ENCODE measurements around the gene CCL4L2.

The CCL4L2 gene

GRCh38 chr17:36195434-36196130, 15.3 kb upstream of the CCL4L2 start:
- WGBS (ENCODE audit: extremely low coverage, insufficient coverage, insufficient read length): no CpG with 5 or more reads among the region's 10 CpGs

GRCh38 chr17:36196131-36196486, 14.8 kb upstream of the CCL4L2 start:
- H3K18ac ChIP-seq (ENCODE audit: low read length): no peak overlapping the region
- H3K4me1 ChIP-seq (ENCODE audit: control insufficient read depth in 1 of 2, insufficient read depth in 2 of 2, low read length in 2 of 2): peaks cover 10% of the 10 kb centered on the region in 2 experiments
- H3K79me2 ChIP-seq (ENCODE audit: control insufficient read depth, insufficient read depth, low read length, poor library complexity): no peaks in the 10 kb centered on the region
- no peaks in the 10 kb centered on the region for H3K9me3 ChIP-seq (ENCODE audit: insufficient read depth, low read depth, low read length)
- H3K4me3 ChIP-seq (ENCODE audit: low read depth, low read length): no peak overlapping the region
- H2AK5ac ChIP-seq (ENCODE audit: low read length): no peak overlapping the region
- H2BK12ac ChIP-seq (ENCODE audit: low read length): no peak overlapping the region
- H3K23ac ChIP-seq (ENCODE audit: low read length): no peak overlapping the region
- no peak for DNase-seq
- no peak overlapping the region for H3K9ac ChIP-seq (ENCODE audit: low read length)
- H2AFZ ChIP-seq (ENCODE audit: insufficient read depth, low read length, poor library complexity): no peak overlapping the region
- H4K91ac ChIP-seq (ENCODE audit: low read depth, low read length): no peak overlapping the region
- H3K79me1 ChIP-seq (ENCODE audit: low read length): peaks cover 2% of the 10 kb centered on the region
- no peak overlapping the region for H4K8ac ChIP-seq (ENCODE audit: low read depth, low read length)
- no peak overlapping the region for H3K4ac ChIP-seq (ENCODE audit: low read depth, low read length)
- WGBS (ENCODE audit: extremely low coverage, insufficient coverage, insufficient read length): no CpG with 5 or more reads among the region's 3 CpGs
- H3K14ac ChIP-seq (ENCODE audit: low read length): no peak overlapping the region
- H3K4me2 ChIP-seq (ENCODE audit: low read length): no peak overlapping the region
- H2BK5ac ChIP-seq (ENCODE audit: low read depth, low read length, poor library complexity): no peak overlapping the region
- H3K27me3 ChIP-seq (ENCODE audit: insufficient read depth, low read length): no peaks in the 10 kb centered on the region
- H2BK120ac ChIP-seq (ENCODE audit: insufficient read depth, low read length, poor library complexity): no peak overlapping the region
- H3K36me3 ChIP-seq (ENCODE audit: control insufficient read depth in 1 of 2, insufficient read depth in 2 of 2, low read length in 2 of 2): no peaks in the 10 kb centered on the region
- no peak overlapping the region for H3K27ac ChIP-seq (ENCODE audit: low read depth, low read length)
- no peak overlapping the region for H4K12ac ChIP-seq (ENCODE audit: low read depth, low read length)

More at GRCh38 chr17:36195434-36196130, 15.3 kb upstream of the CCL4L2 start:
- peaks cover 2% of the 10 kb centered on the region for H3K79me1 ChIP-seq (ENCODE audit: low read length)
- no peaks in the 10 kb centered on the region for H3K79me2 ChIP-seq (ENCODE audit: control insufficient read depth, insufficient read depth, low read length, poor library complexity)
- H2AK5ac ChIP-seq (ENCODE audit: low read length): no peak overlapping the region
- no peak overlapping the region for H4K12ac ChIP-seq (ENCODE audit: low read depth, low read length)
- H3K23ac ChIP-seq (ENCODE audit: low read length): no peak overlapping the region
- no peak overlapping the region for H3K4me2 ChIP-seq (ENCODE audit: low read length)
- H3K36me3 ChIP-seq (ENCODE audit: control insufficient read depth in 1 of 2, insufficient read depth in 2 of 2, low read length in 2 of 2): no peaks in the 10 kb centered on the region
- peak overlapping the region; percentile 2 for H4K8ac ChIP-seq (ENCODE audit: low read depth, low read length)
- no peak overlapping the region for H3K4ac ChIP-seq (ENCODE audit: low read depth, low read length)
- no peak overlapping the region for H3K18ac ChIP-seq (ENCODE audit: low read length)
- no peaks in the 10 kb centered on the region for H3K27me3 ChIP-seq (ENCODE audit: insufficient read depth, low read length)
- no peak overlapping the region for H2BK5ac ChIP-seq (ENCODE audit: low read depth, low read length, poor library complexity)
- H3K27ac ChIP-seq (ENCODE audit: low read depth, low read length): no peak overlapping the region
- DNase-seq: no peak
- H4K91ac ChIP-seq (ENCODE audit: low read depth, low read length): peak overlapping the region; percentile 1
- no peak overlapping the region for H2AFZ ChIP-seq (ENCODE audit: insufficient read depth, low read length, poor library complexity)
- H3K4me1 ChIP-seq (ENCODE audit: control insufficient read depth in 1 of 2, insufficient read depth in 2 of 2, low read length in 2 of 2): peaks cover 10% of the 10 kb centered on the region in 2 experiments
- H2BK12ac ChIP-seq (ENCODE audit: low read length): peak overlapping the region; percentile 4
- H3K9ac ChIP-seq (ENCODE audit: low read length): no peak overlapping the region
- no peaks in the 10 kb centered on the region for H3K9me3 ChIP-seq (ENCODE audit: insufficient read depth, low read depth, low read length)
- no peak overlapping the region for H3K4me3 ChIP-seq (ENCODE audit: low read depth, low read length)
- no peak overlapping the region for H2BK120ac ChIP-seq (ENCODE audit: insufficient read depth, low read length, poor library complexity)
- no peak overlapping the region for H3K14ac ChIP-seq (ENCODE audit: low read length)

- H3K14ac ChIP-seq (ENCODE audit: low read length): no peak overlapping the region
- H3K36me3 ChIP-seq (ENCODE audit: control insufficient read depth in 1 of 2, insufficient read depth in 2 of 2, low read length in 2 of 2): no peaks in the 10 kb centered on the region
- H2BK120ac ChIP-seq (ENCODE audit: insufficient read depth, low read length, poor library complexity): no peak overlapping the region
- H4K12ac ChIP-seq (ENCODE audit: low read depth, low read length): no peak overlapping the region
- no peak overlapping the region for H2AK5ac ChIP-seq (ENCODE audit: low read length)
- WGBS (ENCODE audit: extremely low coverage, insufficient coverage, insufficient read length): no CpG with 5 or more reads among the region's 4 CpGs
- no peak overlapping the region for H3K4me3 ChIP-seq (ENCODE audit: low read depth, low read length)
- no peak overlapping the region for H3K27ac ChIP-seq (ENCODE audit: low read depth, low read length)
- H4K8ac ChIP-seq (ENCODE audit: low read depth, low read length): no peak overlapping the region
- H3K18ac ChIP-seq (ENCODE audit: low read length): no peak overlapping the region
- H4K91ac ChIP-seq (ENCODE audit: low read depth, low read length): no peak overlapping the region
- H2BK12ac ChIP-seq (ENCODE audit: low read length): no peak overlapping the region
- no peak overlapping the region for H2BK5ac ChIP-seq (ENCODE audit: low read depth, low read length, poor library complexity)
- H3K4me1 ChIP-seq (ENCODE audit: control insufficient read depth in 1 of 2, insufficient read depth in 2 of 2, low read length in 2 of 2): peaks cover 7 to 8% of the 10 kb centered on the region in 2 experiments
- H3K79me1 ChIP-seq (ENCODE audit: low read length): peaks cover 2% of the 10 kb centered on the region
- no peaks in the 10 kb centered on the region for H3K9me3 ChIP-seq (ENCODE audit: insufficient read depth, low read depth, low read length)
- H3K27me3 ChIP-seq (ENCODE audit: insufficient read depth, low read length): no peaks in the 10 kb centered on the region
- H3K4ac ChIP-seq (ENCODE audit: low read depth, low read length): no peak overlapping the region
- no peak overlapping the region for H3K9ac ChIP-seq (ENCODE audit: low read length)
- no peak overlapping the region for H2AFZ ChIP-seq (ENCODE audit: insufficient read depth, low read length, poor library complexity)
- no peak overlapping the region for H3K4me2 ChIP-seq (ENCODE audit: low read length)
- no peak overlapping the region for H3K23ac ChIP-seq (ENCODE audit: low read length)
- DNase-seq: peak in 1 of 2 donors; percentile 22
- no peaks in the 10 kb centered on the region for H3K79me2 ChIP-seq (ENCODE audit: control insufficient read depth, insufficient read depth, low read length, poor library complexity)
Measured at GRCh38 chr17:36197387-36197703, 13.5 kb upstream of the CCL4L2 start.

- H3K27ac ChIP-seq (ENCODE audit: low read depth, low read length): no peak overlapping the region
- H2AK5ac ChIP-seq (ENCODE audit: low read length): no peak overlapping the region
- H4K12ac ChIP-seq (ENCODE audit: low read depth, low read length): no peak overlapping the region
- H3K4me3 ChIP-seq (ENCODE audit: low read depth, low read length): no peak overlapping the region
- WGBS (ENCODE audit: extremely low coverage, insufficient coverage, insufficient read length): no CpG with 5 or more reads among the region's 7 CpGs
- no peak overlapping the region for H2BK12ac ChIP-seq (ENCODE audit: low read length)
- H3K27me3 ChIP-seq (ENCODE audit: insufficient read depth, low read length): no peaks in the 10 kb centered on the region
- peak in 1 of 2 donors; percentile 48 for DNase-seq
- H4K91ac ChIP-seq (ENCODE audit: low read depth, low read length): no peak overlapping the region
- H3K23ac ChIP-seq (ENCODE audit: low read length): no peak overlapping the region
- no peak overlapping the region for H2AFZ ChIP-seq (ENCODE audit: insufficient read depth, low read length, poor library complexity)
- H3K4me1 ChIP-seq (ENCODE audit: control insufficient read depth in 1 of 2, insufficient read depth in 2 of 2, low read length in 2 of 2): peaks cover 5 to 8% of the 10 kb centered on the region in 2 experiments
- no peaks in the 10 kb centered on the region for H3K9me3 ChIP-seq (ENCODE audit: insufficient read depth, low read depth, low read length)
- no peaks in the 10 kb centered on the region for H3K36me3 ChIP-seq (ENCODE audit: control insufficient read depth in 1 of 2, insufficient read depth in 2 of 2, low read length in 2 of 2)
- no peak overlapping the region for H3K4me2 ChIP-seq (ENCODE audit: low read length)
- no peak overlapping the region for H3K4ac ChIP-seq (ENCODE audit: low read depth, low read length)
- no peaks in the 10 kb centered on the region for H3K79me2 ChIP-seq (ENCODE audit: control insufficient read depth, insufficient read depth, low read length, poor library complexity)
- H3K14ac ChIP-seq (ENCODE audit: low read length): no peak overlapping the region
- H3K9ac ChIP-seq (ENCODE audit: low read length): no peak overlapping the region
- H4K8ac ChIP-seq (ENCODE audit: low read depth, low read length): no peak overlapping the region
- H2BK5ac ChIP-seq (ENCODE audit: low read depth, low read length, poor library complexity): no peak overlapping the region
- H2BK120ac ChIP-seq (ENCODE audit: insufficient read depth, low read length, poor library complexity): no peak overlapping the region
- H3K79me1 ChIP-seq (ENCODE audit: low read length): no peaks in the 10 kb centered on the region
- no peak overlapping the region for H3K18ac ChIP-seq (ENCODE audit: low read length)
Measured at GRCh38 chr17:36198831-36199465, 11.9 kb upstream of the CCL4L2 start.

Data from trophoblast cell (in vitro differentiated cells and primary cell).